Head of caudate nucleus (tissue), 42 donors: ENCODE results near the gene IL4I1.

Experiments
- DNase-seq, 42 donors: peaks; one replicate each; pipeline versions ENCODE4 v3.0.0 to v3.0.0-alpha.2; 2020 to 2021; ENCODE audit warnings: mixed read lengths in 7 of 42
- intact Hi-C: fragments of 100-400 bp; cut with DNase I; formaldehyde crosslinking; loops from one replicate; pipeline ENCODE4 v1.15.0; 2022

IL4I1 gene

DNA sequence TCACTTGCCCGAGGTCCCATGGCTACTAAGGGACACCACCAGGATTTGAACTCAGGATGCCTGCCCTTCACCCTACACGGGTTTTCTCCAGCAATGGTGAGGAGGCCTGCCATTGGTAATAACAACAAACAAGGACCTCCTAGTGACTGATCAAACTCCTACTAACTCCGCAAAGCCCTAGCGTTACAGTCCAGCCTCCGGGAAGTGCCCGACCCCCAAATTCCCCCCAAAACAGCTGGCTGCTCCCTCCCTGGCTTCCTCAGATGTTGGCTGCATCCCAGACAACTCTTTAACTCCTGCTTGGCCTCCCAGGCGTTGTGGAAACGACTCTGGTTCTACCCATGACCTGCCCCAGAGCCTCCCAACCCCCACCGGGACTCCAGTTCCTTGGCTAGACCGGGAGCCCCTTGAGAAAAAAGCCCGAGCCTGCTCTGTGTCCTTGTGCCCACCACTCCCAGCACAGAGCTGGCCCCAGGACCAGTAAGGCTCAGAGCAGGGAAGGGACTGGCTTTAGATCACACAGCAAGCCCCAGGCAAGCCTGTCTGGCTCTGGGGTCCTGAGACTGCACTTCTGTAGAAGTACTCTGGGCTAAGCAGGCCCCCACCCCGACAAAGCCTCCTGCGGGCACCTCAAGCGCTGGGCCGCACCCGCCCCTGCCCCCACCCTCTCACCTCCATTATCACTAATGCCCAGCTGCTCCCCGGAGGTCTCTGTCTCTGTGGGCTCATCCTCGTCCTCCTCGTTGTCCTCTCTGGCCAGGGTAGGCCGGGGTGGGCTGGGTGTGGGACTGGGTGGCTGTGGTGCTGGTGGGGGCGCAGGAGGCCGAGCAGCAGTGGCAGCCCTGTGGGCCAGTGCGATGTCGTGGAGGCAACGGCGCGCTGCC is 24.2 kb downstream of the IL4I1 start:
- no peak for DNase-seq
- intact Hi-C loops: no loop called here

GRCh38 chr19:49871349-49871985 is 25.2 kb downstream of the IL4I1 start:
- intact Hi-C loops: no loop called here
- no peak for DNase-seq

- intact Hi-C loops: no loop called here
These were observed 26.3 kb downstream of the IL4I1 start for GRCh38 chr19:49870309-49870901.

GRCh38 chr19:49869484-49870308 is 27.0 kb downstream of the IL4I1 start:
- DNase-seq: peak; percentile 92 to 99 (median 98)
- intact Hi-C loops: no loop called here

More at GRCh38 chr19:49870309-49870901, 26.3 kb downstream of the IL4I1 start:
- DNase-seq: no peak

DNA sequence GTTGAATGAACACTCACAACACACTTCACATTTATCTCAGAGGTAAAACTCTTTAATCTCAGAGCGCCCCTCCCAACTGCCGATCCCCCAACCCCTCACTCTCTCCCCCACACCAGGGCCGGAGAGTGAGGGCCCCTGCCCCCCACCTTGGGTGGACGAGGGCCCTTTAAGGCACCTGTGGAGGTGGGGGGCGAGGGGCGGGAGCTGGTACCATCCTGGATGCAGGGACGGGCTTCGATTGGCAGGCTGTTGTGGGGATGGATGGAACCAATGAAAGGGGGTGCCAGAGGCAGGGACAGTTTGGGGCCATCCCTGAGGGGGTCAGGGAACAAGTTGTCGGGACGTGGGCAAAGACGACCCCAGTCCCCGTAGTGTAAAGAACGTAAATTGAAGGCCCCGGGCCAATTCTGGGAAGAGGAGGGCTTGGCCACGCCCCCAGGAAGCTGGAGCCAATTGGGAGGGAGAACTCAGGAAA is 27.6 kb downstream of the IL4I1 start:
- no peak for DNase-seq
- intact Hi-C loops: no loop called here

DNA sequence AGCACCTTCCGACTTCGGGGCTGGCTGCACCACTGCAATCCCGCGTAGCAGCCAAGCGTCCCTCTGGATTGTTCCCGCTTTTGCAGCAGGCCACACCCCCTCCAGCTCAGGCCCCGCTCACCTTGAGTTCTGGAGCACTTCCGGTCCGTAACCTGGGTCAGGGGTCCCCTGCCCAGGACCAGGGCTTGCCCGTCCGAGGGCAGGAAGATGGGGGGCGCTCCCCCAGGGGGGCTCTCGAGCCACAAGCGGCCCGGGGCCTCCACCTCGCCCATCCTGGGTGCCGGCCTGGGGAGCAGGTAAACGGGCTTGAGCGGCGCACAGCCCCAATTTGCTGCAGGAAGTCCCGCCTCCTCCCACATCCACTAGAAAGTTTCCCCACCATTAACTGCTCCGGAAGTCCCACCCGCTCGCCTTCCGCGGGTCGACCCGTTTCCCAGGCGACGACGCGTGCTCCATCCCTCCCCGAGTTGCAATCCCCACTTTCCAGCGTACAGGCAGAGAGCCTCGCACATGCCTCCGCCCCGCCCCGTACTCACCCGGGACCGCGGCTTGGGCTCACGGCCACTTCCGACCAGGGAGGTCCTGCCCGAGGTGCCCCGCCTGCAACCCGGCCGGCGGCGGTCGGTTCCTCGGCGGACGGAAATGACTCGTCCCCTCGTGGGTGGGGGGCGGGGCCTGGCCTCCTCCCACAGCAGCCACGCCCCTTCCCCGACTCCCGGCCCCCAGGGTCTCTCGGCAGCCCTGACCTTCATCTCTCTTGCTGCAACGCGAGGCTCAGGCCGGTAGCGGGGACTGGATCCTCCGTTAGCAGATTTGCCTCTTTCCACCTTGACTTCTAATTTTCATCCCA is 29.5 kb downstream of the IL4I1 start, which contains the start of gene PNKP:
Gene PNKP (minus strand): TSS at position 644 of the 850 bp plus-strand sequence. CDS start 372 bp downstream, at position 272.
- intact Hi-C loops: no loop called here

GRCh38 chr19:49864890-49865289 is 31.8 kb downstream of the IL4I1 start:
- DNase-seq: no peak
- intact Hi-C loops: no loop called here

More for the DNA sequence above, 29.5 kb downstream of the IL4I1 start, which contains the start of gene PNKP:
- DNase-seq: peak; percentile 85 to 97 (median 93)

- no peak for DNase-seq
- intact Hi-C loops: no loop called here
These were observed 32.8 kb downstream of the IL4I1 start for GRCh38 chr19:49863935-49864320.

GRCh38 chr19:49863254-49863934 is 33.3 kb downstream of the IL4I1 start:
- intact Hi-C loops: no loop called here
- DNase-seq: no peak

GRCh38 chr19:49862391-49863253 is 34.1 kb downstream of the IL4I1 start:
- intact Hi-C loops: no loop called here
- DNase-seq: no peak

GRCh38 chr19:49861541-49862378 is 34.9 kb downstream of the IL4I1 start:
- DNase-seq: no peak
- intact Hi-C loops: no loop called here

DNA sequence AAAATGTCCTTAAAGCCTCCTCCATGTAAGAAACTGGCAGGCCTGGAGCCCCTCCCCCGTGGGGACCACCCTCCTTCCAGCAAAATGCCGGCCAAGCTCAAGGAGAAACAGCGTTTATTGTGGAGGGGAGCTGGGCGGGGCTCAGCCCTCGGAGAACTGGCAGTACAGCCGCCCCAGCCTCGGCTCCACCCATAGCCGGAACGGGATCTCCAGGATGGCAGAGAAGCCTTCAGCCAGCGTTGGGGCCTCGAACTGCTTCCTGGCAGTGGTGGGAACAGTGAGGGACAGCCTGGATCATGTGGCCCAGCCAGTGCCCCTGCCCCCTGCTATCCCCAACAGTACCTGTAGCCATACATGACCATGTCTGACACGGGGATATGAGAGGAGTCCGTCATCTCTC is 35.6 kb downstream of the IL4I1 start:
- intact Hi-C loops: no loop called here
- peak in 8 of 42 donors; percentile 23 to 55 (median 46) for DNase-seq

DNA sequence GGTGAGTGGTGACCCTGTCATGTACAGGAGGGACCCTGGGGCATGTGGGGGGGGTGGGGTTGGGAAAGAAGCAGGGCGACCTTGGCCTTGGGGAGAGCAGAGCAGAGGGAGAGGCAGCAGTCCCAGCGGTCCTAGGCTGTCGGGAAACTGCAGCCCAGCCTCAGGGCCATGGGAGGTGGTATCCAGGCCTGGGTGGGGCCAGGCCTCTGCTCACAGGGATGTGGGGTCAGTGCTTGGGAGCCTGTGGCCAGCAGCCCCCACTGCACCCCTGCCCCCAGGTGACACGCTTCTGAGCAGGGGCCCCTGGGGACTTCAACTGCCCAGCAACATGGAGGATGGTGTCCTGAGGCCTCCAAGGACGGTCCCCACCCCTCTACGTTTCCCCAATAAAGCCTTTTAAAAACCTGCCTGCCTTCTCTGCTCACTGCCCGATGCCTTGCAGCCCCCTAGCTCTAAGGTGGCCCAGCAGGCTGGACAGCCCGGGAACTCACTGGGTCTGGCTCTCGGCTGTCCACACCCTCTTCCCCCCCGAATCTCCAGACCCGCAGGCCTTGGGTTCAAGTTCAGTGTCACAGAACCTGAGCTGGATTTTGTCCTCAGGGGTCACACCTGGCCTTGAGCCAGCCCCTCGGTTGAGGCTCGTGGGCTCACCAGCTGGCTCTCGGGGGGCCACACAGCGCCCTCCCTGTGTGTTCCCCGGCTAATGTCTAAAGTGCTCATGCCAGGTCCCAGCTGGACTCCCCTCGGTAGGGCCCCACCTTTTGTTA is 36.2 kb downstream of the IL4I1 start:
- intact Hi-C loops: no loop called here
- no peak for DNase-seq

DNA sequence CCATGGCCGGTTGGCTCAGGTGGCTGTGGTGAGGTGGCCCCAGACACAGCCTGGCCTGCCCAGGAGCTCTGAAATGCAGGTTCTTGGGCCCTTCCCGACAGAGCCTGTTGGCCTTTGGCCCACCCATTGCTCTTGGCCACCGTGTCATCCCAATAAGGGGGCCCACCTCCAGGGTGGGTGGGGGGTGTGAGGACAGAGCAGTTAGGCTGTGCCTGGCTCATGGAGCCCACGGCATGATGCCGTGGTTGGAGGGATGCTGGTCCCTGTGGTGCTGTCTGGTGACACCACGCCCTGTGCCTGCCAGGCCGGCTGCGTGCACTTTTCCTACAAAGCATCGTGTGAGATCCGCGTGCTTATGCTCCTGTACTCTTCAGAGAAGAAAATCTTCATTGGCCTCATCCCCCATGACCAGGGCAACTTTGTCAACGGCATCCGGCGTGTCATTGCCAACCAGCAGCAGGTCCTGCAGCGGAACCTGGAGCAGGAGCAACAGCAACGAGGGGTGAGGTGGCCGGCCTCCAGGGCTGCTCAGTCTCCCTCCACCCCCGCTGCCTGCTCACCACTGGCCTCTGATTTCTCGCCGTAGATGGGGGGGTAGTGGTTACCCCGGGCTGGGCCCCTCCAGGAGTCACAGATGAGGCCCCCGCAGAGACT is 36.9 kb downstream of the IL4I1 start:
- intact Hi-C loops: no loop called here
- peak in 1 of 42 donors; percentile 1 for DNase-seq
